Activated CD4-positive, alpha-beta T cell treated with anti-CD3 and anti-CD28 coated beads, Interleukin-2, amount 50 U/mL, for 4 hours (primary cell): Measurements from ENCODE around the gene TBC1D14.

Source experiments
- DNase-seq, 2 experiments: peaks; one replicate each; pipeline ENCODE4 v3.0.0-alpha.2; 2020

The TBC1D14 gene, protein sequence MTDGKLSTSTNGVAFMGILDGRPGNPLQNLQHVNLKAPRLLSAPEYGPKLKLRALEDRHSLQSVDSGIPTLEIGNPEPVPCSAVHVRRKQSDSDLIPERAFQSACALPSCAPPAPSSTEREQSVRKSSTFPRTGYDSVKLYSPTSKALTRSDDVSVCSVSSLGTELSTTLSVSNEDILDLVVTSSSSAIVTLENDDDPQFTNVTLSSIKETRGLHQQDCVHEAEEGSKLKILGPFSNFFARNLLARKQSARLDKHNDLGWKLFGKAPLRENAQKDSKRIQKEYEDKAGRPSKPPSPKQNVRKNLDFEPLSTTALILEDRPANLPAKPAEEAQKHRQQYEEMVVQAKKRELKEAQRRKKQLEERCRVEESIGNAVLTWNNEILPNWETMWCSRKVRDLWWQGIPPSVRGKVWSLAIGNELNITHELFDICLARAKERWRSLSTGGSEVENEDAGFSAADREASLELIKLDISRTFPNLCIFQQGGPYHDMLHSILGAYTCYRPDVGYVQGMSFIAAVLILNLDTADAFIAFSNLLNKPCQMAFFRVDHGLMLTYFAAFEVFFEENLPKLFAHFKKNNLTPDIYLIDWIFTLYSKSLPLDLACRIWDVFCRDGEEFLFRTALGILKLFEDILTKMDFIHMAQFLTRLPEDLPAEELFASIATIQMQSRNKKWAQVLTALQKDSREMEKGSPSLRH

DNA sequence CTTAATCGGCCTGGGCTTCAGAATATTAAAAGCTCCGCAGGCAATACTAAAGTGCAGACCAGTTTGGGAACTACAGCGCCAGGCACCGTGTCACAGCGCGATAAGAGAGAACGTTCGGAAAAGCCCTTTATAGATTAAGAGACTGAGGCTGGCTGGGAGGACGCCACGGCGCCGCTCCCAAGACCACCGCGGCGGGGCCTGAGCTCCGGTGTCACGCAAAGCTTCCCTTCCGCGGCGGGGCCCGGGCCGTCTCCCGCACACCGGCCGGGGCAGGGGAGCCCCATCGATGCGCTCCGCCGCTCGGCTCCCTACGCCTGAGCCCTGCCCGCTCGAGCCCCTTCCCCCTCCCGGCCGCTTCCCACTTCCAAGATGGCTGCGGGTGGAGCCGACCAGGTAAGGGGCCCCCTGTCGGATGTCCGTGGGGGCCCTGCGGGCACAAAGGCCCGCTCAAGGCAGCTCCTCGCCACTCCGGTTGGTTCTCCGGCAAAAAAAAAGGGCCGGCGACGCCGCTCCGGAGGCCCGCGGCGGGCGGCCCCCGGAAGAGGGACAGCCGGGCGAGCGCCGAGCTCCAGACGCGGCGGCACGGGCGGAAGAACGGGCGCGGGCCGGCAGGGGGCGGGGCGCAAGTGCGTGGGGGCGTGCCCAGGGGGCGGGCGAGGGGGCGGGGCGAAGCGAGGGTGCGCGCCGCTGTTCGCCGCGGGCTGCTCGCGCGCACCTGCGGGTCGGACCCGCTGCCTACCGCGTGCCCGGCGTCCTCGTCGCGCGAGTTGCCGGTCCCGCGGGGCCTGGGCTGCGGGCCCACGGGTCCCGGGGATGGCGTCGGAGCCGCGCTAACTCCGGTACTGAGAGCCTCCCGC is at the start of gene TBC1D14:
Gene TBC1D14, plus strand, starts transcription at position 714 of the 857 bp plus-strand sequence. CDS start 13,564 bp downstream, outside the sequence.
- peak; percentile 81 to 85 for DNase-seq

DNA sequence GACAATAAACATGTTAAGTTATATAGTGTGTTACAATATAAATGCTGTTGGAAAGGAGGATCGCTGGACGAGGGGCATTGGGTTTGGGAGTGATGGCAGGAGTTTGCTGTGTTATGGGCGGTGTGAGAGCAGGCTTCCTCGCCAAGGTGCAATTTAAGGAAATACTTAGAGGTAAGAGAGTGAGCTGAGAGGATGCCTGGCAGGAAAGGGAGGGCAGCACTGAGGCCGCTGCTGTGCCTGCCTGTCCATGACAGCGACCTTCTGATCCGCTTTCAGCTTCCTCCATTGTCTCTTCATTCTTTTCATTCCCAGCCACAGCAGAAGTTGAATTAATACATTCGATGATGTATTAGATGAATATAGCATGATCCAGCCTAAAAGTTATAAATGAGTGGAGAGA is 41.2 kb upstream of the TBC1D14 start:
- DNase-seq, result no peak

DNA sequence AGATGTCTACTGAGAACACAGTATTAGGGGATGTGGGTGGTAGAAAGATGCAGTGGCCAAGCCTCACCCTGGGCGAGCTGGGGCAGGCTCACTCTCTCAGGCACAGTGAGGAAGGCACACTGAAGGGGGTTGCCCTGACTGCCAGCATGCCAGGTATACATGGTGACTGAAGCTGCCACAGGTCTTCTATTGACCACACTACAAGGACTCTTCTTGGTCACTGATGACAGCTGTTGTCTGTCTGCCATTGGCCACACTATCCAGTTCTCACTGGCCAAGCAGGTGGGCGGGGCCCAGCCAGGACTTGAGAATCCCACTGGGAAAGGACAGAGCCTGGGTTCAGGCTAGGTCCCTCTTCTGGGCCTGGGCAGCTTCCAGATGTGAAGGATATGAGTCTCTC is 39.7 kb upstream of the TBC1D14 start:
- DNase-seq, result no peak

DNA sequence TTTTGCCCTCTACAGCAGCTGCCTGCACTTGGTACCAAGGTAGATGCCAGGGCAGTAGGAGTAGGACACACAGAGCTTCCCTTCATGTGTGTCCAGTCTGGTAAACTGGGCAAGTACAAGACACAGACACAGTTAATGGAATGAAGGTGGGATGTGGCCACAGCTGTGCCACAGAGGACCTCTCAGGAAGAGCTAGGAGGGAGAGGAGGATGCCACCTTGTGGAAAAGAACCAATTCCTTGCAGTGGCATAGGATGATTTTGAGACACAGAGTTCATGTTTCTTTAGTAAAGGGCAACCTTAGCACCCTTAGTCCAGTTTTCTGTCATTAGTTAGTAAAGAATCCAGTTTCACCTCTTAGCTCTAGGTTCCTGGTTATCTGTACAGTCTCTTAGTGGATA is 36.3 kb upstream of the TBC1D14 start:
- no peak for DNase-seq

DNA sequence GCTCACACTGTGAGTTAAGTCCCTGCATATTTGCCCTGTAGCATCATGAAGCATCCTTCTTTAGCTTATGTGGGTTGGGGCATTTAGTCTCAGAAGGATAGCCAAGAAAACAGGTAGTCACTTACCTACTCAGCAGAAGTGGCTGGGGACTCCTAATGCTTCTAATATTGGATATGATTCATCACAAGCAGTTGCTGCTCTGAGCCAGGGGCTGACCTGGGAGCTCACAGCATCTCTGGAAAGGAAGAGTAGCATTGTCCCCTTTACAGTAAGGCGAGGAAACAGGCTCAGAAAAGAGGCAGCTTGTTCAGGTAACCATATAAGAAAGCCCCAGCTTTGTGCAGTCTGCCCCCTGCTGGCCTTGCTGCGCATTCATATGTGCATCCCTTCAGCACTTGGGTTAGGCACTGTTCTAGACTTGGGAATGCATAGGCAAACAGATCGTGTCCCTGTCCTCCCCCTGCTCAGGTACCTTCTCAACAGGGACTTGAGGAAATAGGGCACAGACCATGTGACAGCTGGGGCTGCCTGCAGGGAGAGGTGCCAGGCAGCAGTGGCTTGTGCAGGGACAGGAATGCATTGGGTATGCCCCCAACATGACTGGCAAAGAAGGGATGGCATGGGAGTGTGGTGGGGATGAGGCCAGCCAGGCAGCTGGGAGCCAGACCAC is 35.7 kb upstream of the TBC1D14 start:
- DNase-seq, result peak; percentile 81 to 83

DNA sequence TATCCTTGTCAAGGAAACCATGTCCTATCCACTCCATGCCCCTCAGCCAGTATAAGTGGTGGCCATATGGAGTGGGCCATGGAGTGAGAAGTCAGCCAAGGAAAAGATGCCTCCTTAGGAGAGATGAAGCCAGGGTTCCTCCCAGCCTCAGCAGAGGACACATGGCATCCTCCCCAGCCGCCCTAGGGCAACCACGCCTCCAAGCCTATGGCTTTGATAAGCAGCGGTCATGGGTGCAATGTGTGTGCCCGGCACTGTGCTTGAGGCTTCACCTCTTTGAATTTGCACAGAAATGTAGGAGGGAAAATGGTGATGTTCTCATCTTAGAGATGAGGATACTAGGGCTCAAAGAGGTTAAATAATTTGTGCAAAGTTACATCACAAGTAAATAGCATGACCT is 34.6 kb upstream of the TBC1D14 start:
- DNase-seq, result no peak

DNA sequence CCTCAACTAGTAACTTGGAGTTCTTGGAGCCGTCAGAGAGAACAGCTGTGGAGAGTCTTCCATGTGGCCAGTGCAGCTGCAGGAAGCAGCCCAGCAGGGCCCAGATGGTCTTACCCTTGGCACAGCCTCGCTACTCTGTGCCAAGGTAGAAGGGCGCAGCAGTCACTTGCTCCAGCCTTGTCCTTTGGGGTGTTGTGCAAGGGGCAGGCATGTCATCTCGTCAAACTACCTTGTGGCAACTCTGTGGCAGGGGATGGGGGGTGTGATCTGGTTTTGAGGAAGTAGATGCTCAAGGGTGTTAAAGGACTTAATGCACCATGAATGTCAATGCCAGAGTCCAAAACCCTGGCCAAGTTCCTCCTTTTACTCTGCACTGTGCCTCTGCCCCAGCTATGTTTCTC is 34.2 kb upstream of the TBC1D14 start:
- DNase-seq, result no peak

DNA sequence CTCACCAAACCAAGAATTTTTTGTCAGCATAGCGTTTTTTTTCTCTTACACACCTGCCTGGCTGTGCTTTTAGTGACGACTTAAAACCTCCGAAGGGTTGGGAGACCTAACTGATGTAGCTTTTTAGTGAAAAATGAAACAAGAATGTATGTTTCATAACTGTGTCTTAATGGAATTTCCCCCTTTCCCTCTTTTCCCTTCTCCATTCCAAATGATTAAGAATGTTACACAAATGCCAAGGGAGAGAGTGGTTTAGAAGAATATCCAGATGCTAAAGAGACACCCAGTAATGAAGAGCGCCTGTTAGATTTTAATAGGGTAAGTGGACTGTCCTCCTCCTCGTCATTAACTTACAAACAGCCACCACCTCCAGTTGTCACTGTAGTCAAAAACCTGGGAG is 33.2 kb upstream of the TBC1D14 start:
- no peak for DNase-seq

DNA sequence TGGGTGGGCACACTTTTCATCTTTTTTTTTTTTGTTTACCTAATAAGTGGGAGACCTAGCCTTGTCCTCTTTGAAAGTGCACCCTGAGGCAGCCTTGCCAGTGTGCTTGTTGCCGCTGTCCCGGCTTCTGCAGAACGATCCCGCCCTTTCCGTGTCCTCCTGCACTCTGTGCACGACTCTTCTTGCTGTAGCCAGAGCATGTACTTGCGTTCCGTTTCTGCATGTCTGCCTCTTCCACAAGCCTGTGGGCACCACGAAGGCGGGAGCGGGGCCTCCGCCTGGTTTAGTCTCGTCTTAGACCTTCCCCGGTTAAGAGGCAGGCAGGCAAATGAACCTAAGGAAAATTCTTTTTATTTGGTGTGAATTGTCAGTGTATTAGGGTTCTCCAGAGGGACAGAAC is 32.6 kb upstream of the TBC1D14 start:
- DNase-seq, result no peak

DNA sequence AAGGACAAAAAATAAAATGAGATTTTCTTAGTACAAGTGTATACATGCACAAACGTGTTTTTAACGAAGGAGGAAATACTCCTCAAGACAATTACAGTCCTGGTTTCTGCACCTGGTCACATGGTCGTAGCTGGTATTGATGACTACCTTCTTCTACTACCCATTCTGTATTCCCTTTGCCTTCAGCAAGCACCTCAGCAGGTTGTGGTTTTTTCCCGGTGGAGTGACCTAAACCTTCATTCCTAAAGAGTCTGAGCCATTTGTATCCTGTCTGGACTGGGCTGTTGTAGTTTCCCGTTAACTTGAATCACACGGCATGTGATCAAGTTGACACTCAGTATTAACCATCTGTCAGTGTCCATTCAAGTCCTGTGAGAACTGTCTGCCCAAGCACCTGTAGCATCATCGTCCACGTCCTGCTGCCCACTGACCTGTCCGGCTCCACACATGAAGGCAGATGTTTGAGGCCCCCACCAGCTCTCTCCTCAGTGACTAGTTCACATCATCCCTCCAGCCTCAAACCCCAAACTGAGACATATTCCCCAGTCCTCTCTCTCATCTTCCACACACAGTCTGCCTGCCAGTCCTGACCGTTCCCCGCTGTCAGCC is 31.1 kb upstream of the TBC1D14 start:
- no peak for DNase-seq

DNA sequence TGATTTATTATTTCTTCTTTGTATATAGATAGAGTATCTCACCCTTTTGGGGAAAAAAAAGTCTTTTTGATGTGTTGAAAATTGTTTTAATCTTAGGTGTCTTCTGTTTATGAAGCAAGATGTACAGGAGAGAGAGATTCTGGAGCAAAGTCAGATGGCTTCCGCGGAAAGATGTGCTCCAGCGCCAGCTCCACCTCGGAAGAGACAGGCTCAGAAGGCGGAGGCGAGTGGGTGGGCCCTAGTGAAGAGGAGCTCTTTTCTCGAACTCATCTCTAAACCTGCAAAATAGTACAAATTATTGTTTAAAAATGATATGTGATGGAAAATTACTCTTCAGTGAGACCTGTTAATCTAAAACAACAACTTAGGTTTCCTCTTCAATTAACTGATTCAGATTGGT is 28.9 kb upstream of the TBC1D14 start:
- DNase-seq, result no peak

DNA sequence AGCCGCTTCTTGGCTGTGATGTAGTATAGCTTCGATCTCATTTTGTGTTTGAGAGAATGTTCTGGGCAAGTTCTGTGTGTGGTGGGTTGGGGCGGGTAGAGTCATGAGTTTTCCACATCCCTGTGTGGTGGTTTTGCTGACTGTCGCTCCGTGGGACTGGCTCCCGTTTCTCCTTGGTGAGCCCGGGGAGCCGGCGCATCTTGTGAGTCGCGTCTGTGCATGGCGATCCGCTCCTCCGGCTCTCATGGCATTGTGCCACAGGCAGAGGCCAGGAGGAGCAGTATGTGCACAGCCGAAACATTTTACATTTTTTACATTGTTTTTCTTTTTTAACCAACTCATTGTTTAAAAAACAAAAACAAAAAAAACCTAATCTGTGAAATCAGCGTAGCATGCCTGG is 27.7 kb upstream of the TBC1D14 start:
- no peak for DNase-seq

DNA sequence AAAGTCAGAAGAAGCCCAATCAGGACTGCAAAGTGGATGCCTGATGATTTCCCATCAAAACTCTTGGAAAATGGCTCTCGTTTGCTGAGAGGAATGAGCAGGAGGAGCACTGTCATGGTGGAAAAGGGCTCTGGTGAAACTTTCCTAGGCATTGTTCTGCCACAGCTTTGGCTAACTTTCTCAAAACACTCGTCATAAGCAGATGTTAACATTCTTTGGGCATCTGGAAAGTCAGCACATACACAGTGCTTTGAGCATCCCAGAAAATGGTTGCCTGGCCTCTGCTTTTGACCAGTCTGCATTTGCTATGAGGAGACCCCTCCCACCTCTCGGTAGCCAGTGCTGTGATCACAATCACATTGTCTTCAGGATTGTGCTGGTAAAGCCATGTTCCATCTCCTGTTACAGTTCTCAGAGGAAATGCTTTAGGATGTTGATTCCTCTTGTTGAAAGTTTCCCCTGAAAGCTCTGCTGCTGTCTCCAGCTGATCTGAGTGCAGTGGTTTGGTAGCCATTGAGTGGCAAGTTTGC is 25.2 kb upstream of the TBC1D14 start:
- DNase-seq, result no peak

DNA sequence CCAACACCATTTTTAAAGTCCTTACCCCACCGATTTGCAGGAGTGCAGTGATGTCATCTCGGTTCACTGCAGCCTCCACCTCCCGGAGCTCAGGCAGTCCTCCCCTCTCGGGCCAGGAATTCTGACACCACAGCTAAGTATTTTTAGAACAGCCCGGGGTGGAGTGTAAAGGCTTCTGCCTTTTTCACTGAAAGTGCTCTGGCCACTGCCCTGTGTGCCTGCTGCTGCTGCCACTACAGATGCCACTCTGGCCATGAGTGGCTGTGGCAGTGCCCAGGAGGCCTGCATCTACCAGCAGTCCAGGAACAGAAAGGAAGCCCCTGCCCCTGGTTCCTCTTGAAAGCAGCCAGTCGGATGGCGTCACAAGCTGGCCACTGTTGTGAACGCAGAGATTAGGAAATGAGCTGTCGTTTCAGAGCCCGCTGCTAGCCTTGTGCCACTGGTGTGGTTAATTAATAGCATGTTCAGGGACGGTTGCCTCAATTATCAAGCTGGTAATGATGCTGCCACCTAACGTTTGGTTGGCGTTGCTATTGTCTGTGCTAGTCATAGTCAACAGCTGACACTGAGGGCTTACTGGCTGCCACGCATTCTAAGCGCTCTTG is 23.6 kb upstream of the TBC1D14 start:
- no peak for DNase-seq

DNA sequence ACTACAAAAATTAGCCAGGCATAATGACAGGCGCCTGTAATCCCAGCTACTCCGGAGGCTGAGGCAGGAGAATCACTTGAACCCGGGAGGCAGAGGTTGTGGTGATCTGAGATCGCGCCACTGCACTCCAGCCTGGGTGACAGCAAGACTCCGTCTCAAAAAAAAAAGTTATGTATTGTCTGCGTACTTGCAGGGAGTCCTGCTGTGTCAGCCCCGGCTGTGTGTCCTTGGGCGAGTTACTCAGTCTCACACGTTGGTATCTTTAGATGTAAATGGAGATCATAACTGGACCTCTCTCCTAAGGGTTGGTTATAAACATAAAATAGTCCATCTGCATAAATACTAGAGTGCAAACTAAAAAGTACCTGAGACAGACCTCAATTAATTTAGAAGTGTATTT is 22.7 kb upstream of the TBC1D14 start:
- DNase-seq, result no peak

DNA sequence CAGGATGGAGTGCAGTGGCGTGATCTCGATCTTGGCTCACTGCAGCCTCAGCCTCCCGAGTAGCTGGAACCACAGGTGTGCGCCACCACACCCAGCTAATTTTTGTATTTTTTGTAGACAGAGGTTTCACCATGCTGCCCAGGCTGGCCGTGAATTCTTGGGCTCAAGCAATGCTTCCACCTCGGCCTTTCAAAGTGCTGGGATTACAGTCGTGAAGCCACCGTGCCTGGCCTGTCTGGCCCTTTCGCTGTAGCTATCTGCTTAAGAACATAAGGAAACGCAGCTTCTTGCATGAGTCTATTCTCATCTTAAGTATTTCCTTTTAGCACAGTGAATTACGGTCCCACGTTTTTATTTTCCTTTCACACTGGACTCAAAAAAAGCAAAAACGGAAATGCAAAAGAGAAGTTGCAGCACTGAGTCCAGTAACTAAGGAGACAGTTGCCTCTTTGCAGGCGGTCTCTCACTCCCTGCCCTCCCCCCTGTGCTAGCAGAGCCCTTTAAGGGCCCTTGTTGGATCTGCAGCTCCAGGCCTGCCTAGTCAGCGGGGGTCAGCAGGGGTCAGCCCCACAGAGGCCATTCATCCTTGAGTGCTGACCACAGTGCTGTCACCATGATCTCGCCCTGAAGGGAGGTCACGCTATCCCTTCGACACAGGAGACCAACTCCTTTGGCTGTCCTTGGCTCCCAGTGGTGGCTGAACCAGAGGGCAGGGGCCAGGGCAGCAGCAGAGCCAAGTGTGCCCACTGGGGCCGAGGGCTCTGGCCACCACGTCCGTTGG is 21.8 kb upstream of the TBC1D14 start:
- DNase-seq, result no peak

DNA sequence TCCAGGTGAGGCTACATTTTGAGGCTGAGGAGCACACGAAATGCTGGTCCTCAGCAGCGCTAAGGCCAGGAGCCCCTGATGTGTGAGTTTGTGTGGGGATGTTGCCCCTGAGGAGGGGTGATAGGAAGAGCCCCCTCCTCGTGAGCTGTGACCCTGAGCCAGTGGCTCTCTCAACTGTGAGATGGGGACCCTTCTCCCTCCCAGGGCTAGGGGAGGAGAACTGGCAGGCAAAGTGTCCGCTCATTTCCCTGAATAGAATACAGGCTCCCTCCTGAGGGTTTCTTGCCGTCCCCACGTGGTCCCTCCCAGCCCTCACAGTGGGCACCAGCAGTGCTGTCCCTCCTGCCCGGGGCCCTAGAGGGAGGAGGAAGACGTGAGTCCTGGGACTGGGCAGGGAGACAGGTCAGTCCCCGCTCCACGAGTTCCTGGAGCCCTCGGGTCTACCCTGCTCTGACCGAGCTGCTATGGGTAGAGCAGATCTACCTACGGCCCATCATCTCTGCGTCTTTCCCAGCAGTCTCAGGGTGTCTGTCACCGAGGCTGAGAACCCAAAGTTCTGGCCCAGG is 21.0 kb upstream of the TBC1D14 start:
- no peak for DNase-seq

DNA sequence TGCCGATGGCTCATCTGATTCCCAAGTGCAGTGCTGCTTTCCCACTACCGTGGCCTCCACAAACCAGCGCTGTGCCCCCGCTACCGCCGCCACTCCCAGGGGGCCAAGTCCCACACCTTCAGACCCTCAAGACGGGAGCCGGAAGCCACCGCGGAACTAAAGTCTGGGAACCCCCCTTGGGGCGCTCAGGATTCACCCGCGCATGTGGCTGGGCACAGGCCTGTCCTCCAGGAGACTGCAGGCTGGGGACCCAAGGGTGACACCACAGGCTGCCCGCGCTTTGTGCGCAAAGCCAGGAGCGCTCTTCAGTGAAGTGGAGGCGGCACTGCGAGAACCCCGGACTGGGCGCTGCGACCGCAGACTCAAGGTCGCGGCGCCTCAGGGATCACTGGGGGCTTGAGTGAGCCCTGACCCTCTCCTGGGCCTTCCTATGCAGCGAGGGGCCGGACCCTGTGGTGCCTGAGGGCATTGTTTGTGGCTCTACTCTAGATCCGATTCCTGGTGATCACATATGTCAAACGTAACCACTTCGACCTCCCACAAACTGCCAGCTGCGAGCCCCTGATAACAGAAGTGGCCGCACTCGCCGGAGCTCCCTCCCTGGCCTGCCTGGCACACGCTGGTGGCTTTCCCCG is 20.4 kb upstream of the TBC1D14 start:
- no peak for DNase-seq

DNA sequence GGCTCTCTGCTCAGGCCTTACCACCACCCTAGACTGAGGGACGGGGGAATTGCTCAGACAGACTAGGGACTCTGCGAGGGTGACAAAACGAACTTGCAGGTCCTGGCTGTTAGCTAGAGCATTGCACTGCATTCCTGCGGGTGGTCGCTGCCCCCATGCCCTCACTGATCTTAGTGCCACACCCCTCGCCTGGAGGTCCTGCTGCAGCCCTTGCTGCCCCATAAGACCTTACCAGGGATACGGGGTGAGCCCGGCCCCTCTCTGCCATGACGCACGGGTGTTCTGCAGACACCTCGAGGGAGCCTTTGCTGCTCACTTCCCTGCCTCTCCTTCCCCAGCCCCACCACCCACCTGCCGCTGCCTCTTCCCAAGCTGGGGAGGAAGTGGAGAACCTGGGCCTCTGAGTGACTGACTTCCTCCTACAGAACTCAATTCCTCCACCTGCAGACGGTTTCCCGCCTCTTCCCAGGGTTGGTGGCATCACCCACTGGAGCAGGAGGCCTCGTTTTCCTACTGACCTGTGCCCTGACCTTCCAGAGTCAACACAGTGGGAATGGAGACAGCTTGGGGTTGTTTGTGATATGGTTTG is 19.8 kb upstream of the TBC1D14 start:
- DNase-seq, result no peak

DNA sequence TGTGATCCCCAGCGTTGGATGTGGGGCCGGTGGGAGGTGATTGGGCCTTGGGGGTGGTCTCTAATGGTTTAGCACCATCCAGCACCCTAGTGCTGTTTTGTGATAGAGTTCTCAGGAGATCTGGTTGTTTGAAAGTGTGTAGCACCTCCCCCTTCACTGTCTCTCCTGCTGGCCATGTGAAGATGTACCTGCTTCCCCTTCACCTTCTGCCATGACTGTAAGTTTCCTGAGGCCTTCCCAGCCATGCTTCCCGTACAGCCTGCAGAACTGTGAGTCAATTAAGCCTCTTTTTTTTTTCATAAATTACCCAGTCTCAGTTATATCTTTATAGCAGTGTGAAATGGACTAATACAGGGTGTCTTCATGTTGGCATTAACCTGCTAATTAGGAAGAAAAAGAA is 19.3 kb upstream of the TBC1D14 start:
- DNase-seq, result no peak
